Hepatocyte (in vitro differentiated cells): ENCODE data around the gene AHSG. TPM values are rescaled to one million over a fixed set of nuclear protein-coding genes. Genes with fewer than 3 reads are reported as not detected.

Source experiments
- DNase-seq: peaks from one replicate; pipeline ENCODE4 v3.0.0-alpha.2; 2016; ENCODE audit warnings: low spot score
- H2AFZ ChIP-seq: fragments of 200-600 bp; sonication (generic); 2 replicates; pipeline ENCODE4 v1.6.0; 2016; ENCODE audit warnings: antibody characterized with exemption, mild to moderate bottlenecking
- H3K27ac ChIP-seq: fragments of 200-600 bp; sonication (generic); 2 replicates; pipeline ENCODE4 v1.5.1; 2016; ENCODE audit warnings: mild to moderate bottlenecking
- H3K27me3 ChIP-seq: fragments of 200-600 bp; sonication (generic); 2 replicates; pipeline ENCODE4 v1.6.1; 2016
- H3K36me3 ChIP-seq: fragments of 200-600 bp; sonication (generic); replicated peaks from 2 replicates; pipeline ENCODE4 v1.5.1; 2016; ENCODE audit warnings: low read depth; ENCODE audit not compliant: insufficient read depth
- H3K4me1 ChIP-seq: fragments of 200-600 bp; sonication (generic); 2 replicates; pipeline ENCODE4 v1.5.1; 2016; ENCODE audit warnings: mild to moderate bottlenecking, moderate library complexity; ENCODE audit not compliant: insufficient read depth
- H3K4me2 ChIP-seq: fragments of 200-600 bp; sonication (generic); 2 replicates; pipeline ENCODE4 v1.6.0; 2016
- H3K4me3 ChIP-seq: fragments of 200-600 bp; sonication (generic); 2 replicates; pipeline ENCODE4 v1.5.1; 2016; ENCODE audit warnings: mild to moderate bottlenecking
- H3K79me2 ChIP-seq: fragments of 200-600 bp; sonication (generic); 2 replicates; pipeline ENCODE4 v1.6.0; 2017; ENCODE audit warnings: mild to moderate bottlenecking
- H3K9me2 ChIP-seq: fragments of 200-600 bp; sonication (generic); replicated peaks from 2 replicates; pipeline ENCODE4 v1.6.0; 2017; ENCODE audit warnings: mild to moderate bottlenecking; ENCODE audit not compliant: insufficient read depth
- H3K9me3 ChIP-seq: fragments of 200-600 bp; sonication (generic); 2 replicates; pipeline ENCODE4 v1.5.1; 2016; ENCODE audit warnings: low read depth, mild to moderate bottlenecking
- H4K20me1 ChIP-seq: fragments of 200-600 bp; sonication (generic); 2 replicates; pipeline ENCODE4 v1.6.0; 2016; ENCODE audit warnings: mild to moderate bottlenecking; ENCODE audit not compliant: insufficient read depth, poor library complexity, severe bottlenecking
- CTCF ChIP-seq: fragments of 200-600 bp; sonication (generic); IDR thresholded peaks from 2 replicates; pipeline ENCODE4 v1.5.1; 2016; ENCODE audit warnings: antibody characterized with exemption, mild to moderate bottlenecking; ENCODE audit not compliant: poor library complexity
- EZH2 ChIP-seq: fragments of 200-600 bp; sonication (generic); IDR thresholded peaks from 2 replicates; pipeline ENCODE4 v1.6.1; 2016; ENCODE audit warnings: antibody characterized with exemption, mild to moderate bottlenecking, borderline replicate concordance
- EZH2phosphoT487 ChIP-seq: fragments of 200-600 bp; sonication (generic); IDR thresholded peaks from one replicate; pipeline ENCODE4 v1.6.1; 2018; ENCODE audit warnings: antibody characterized with exemption, mild to moderate bottlenecking, low read depth, moderate library complexity; ENCODE audit not compliant: unreplicated experiment, severe bottlenecking
- WGBS: methylation state at CpG from one replicate; pipeline ENCODE4 v1.1.6; 2016; ENCODE audit warnings: low lambda C conversion rate; ENCODE audit errors: missing lambda C conversion rate; 5-methylcytosine and 5-hydroxymethylcytosine counted together
- polyA plus RNA-seq: library from polyadenylated mRNA; unstranded; fragments of >200 nt; fragmentation: Nextera tagmentation; extraction: Ambion mirVana; gene quantifications from 2 replicates; pipeline ENCODE4 v1.2.1, GENCODE V29; 2016
- total RNA-seq: library from RNA; depleted of rRNA; stranded (reverse); fragments of >200 nt; gene quantifications from 2 replicates; pipeline ENCODE4 v1.2.3, GENCODE V29; 2014

AHSG gene
- total and polyA plus RNA-seq, 2 experiments from 2014 or later: 559 to 568 TPM

DNA sequence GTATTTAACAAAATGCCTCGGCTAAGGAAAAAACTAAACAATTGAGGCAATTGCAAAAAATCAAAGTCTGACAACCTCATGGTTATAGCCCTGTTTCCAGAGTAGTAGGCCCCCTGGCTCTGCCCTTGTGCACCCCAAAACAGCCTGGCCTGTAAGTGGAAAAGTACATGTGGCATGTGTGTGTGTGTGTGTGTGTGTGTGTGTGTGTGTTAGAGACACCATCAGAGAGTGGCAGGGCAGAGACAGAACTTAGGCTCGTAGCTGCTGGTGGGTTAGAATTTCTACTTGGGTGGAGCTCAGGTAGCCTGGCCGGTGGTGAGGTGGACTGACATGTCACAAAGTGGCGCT lies 14.1 kb upstream of the AHSG start:
- Histone ChIP-seq H3K9me3 (no peaks in the 10 kb centered on the region), H3K4me3 (no peak overlapping the region), H4K20me1 (no peaks in the 10 kb centered on the region), H2AFZ (no peak overlapping the region), H3K36me3 (no peaks in the 10 kb centered on the region), H3K9me2 (no peaks in the 10 kb centered on the region), H3K27me3 (no peaks in the 10 kb centered on the region), H3K4me1 (peaks cover 27% of the 10 kb centered on the region), H3K79me2 (no peaks in the 10 kb centered on the region), H3K27ac (peak overlapping the region; percentile 89), H3K4me2 (no peak overlapping the region)
- DNase-seq: no peak
- WGBS: 65% methylated on average over 4 of the region's 4 CpGs
- no peak for TF ChIP-seq EZH2
- no peak for TF ChIP-seq EZH2phosphoT487
- TF ChIP-seq CTCF: no peak

- Histone ChIP-seq H3K4me1 (peaks cover 22% of the 10 kb centered on the region), H3K27me3 (no peaks in the 10 kb centered on the region), H3K4me3 (no peak overlapping the region), H3K4me2 (no peak overlapping the region), H3K9me3 (no peaks in the 10 kb centered on the region), H3K27ac (peak overlapping the region; percentile 89), H3K79me2 (no peaks in the 10 kb centered on the region), H2AFZ (no peak overlapping the region), H3K36me3 (no peaks in the 10 kb centered on the region), H4K20me1 (no peaks in the 10 kb centered on the region), H3K9me2 (no peaks in the 10 kb centered on the region)
- 72% methylated on average over 12 of the region's 12 CpGs for WGBS
- TF ChIP-seq EZH2phosphoT487 (no peak), EZH2 (no peak), CTCF (no peak)
- DNase-seq: no peak
These were observed 13.6 kb upstream of the AHSG start for GRCh38 chr3:186599142-186599784.

GRCh38 chr3:186599785-186600166 lies 13.1 kb upstream of the AHSG start:
- Histone ChIP-seq H3K27ac (peak overlapping the region; percentile 89), H3K36me3 (no peaks in the 10 kb centered on the region), H4K20me1 (no peaks in the 10 kb centered on the region), H3K9me2 (no peaks in the 10 kb centered on the region), H3K4me2 (no peak overlapping the region), H2AFZ (no peak overlapping the region), H3K9me3 (no peaks in the 10 kb centered on the region), H3K79me2 (no peaks in the 10 kb centered on the region), H3K4me3 (no peak overlapping the region), H3K4me1 (peaks cover 21% of the 10 kb centered on the region), H3K27me3 (no peaks in the 10 kb centered on the region)
- WGBS: 80% methylated on average over 2 of the region's 2 CpGs
- no peak for DNase-seq
- TF ChIP-seq EZH2phosphoT487 (no peak), CTCF (no peak), EZH2 (no peak)

DNA sequence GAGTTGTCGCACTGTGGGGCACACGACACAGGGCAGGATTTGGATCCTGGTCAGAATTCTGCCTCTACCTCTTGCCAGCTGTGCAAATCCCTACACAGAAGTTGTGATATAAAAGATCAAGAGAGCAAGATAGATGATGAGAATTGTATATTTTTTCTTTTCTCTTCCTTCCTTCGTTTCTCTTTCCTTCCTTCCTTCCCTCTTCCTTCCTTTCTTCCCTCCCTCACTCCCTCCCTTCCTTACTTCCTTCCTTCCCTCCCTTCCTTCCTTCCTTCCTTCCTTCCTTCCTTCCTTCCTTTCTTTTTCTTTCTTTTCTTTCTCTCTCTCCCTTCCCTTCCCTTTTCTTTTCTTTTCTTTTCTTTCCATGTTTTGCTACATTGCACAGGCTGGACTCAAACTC lies 12.0 kb upstream of the AHSG start:
- Histone ChIP-seq H3K36me3 (no peaks in the 10 kb centered on the region), H3K9me2 (no peaks in the 10 kb centered on the region), H3K27ac (peak overlapping the region; percentile 89), H3K4me3 (no peak overlapping the region), H4K20me1 (no peaks in the 10 kb centered on the region), H3K9me3 (no peaks in the 10 kb centered on the region), H3K4me1 (peaks cover 26% of the 10 kb centered on the region), H3K27me3 (no peaks in the 10 kb centered on the region), H3K4me2 (no peak overlapping the region), H2AFZ (no peak overlapping the region), H3K79me2 (no peaks in the 10 kb centered on the region)
- TF ChIP-seq CTCF: no peak
- TF ChIP-seq EZH2phosphoT487: no peak
- no peak for TF ChIP-seq EZH2
- WGBS: 76% methylated on average over 2 of the region's 3 CpGs
- no peak for DNase-seq
